Umbilical cord (tissue), 2 donors: ENCODE data around the gene KLHDC3. TPM values are rescaled to one million over a fixed set of nuclear protein-coding genes. Genes with fewer than 3 reads are reported as not detected.
"Not testable (repeated sequence)": the region's sequence is repeated elsewhere in the genome, so short reads cannot be mapped to it uniquely, and the experiment has no call there.

Experiments
- DNase-seq: peaks from one replicate; pipeline ENCODE4 v3.0.0-alpha.2; 2015; ENCODE audit warnings: low spot score
- total RNA-seq: library from RNA; depleted of rRNA; stranded (reverse); fragments of >200 nt; gene quantifications from one replicate; pipeline ENCODE4 v1.2.3, GENCODE V29; 2014; ENCODE audit warnings: low replicate concordance; ENCODE audit not compliant: insufficient read depth

The KLHDC3 gene
- total RNA-seq, 1 donor from 2014 or later = 135 TPM

DNA sequence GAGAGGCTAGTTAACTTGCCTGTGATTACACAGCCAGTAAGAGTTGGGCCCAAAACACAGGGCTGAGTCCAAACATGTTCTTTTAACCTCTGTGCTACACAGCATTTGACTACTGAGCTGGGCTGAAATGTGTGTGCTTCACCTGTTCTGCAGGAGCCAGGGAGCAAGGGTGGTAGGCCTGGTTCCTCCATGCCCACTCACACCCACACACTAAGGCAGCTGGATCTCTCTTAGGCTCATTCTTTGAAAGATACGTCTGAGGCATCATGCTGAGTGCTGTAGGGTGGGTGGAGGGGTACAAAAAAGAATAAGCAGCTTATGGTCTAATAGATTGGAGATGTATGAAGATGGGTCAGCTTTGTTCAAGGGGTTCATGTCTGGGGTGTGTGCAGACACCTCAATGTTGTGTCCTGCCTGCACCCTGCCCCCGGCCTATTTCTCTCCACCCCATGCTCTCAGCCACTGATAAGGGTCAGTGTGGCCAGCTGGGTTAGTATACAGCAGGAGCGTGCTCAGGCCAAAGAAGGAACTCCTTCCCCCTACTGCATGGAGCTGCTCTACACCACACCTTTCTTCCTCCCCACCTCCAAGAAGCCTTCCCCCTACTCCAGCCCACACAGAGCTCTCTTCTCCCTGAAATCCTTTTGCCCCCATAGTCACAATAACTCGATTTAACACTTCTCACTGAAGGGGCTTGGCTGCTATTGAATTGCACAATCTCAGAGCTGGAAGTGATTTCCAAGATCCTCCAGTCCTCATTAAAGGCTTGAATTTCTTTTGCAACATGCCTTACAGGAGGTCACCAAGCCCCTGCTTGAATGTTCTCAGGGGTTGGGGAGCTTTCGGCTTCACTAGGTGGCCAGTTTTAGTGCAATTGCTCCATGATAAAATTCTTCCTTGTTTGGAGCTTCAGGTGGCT lies 26.3 kb upstream of the KLHDC3 start:
- no peak for DNase-seq

DNA sequence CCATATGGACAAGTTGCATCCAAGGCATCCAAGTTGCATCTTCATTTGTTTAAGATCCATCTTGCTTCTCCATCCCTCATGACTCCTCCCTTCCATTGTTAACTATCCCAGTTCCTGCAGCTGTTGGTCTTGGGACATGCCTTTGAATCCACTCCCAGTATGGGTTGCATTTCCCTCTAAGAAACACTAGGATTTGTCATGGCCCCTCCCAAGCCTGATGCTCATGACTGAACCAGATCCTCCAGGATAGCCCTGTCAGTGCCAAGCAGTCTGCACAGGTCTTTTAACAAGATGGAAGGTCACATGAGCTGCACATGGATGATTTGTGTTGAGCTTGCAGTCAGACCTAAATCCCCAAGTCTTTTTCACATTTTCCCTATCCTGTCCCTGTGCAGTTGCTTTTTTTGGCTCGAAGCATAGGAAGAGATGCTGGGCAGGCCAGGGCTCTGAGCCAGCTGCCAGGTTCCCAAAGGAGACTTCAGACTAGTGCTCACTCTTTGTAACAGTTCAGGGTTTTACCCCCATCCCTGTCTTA lies 25.5 kb upstream of the KLHDC3 start:
- DNase-seq = no peak

GRCh38 chr6:42989923-42990322 lies 24.1 kb upstream of the KLHDC3 start:
- DNase-seq = no peak

- no peak for DNase-seq
These were observed 20.6 kb upstream of the KLHDC3 start for GRCh38 chr6:42993445-42993844.

GRCh38 chr6:42996513-42996912 lies 17.5 kb upstream of the KLHDC3 start:
- no peak for DNase-seq

- DNase-seq = not testable (repeated sequence)
These were observed 15.8 kb upstream of the KLHDC3 start for GRCh38 chr6:42998205-42998604.

- no peak for DNase-seq
These were observed 12.2 kb upstream of the KLHDC3 start for GRCh38 chr6:43001843-43002242.

GRCh38 chr6:43005844-43006243 lies 8.2 kb upstream of the KLHDC3 start:
- no peak for DNase-seq

- no peak for DNase-seq
These were observed 7.8 kb upstream of the KLHDC3 start for GRCh38 chr6:43006251-43006650.

DNA sequence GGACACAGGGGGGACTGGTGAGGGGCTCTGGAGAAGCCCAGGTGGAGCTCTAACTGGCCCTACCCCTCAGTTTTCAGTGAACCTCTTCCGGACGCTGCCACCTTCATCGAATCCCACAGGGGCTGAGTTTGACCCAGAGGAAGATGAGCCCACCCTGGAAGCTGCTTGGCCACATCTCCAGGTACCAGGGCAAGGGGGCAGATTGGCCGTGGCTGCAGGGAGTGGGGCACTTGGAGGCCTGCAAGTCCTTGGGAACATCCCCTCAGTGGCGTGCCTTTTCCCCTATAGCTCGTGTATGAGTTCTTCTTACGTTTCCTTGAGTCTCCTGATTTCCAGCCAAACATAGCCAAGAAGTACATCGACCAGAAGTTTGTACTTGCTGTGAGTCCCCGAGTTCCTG lies 6.9 kb upstream of the KLHDC3 start:
- DNase-seq = no peak

GRCh38 chr6:43009124-43009523 lies 4.9 kb upstream of the KLHDC3 start:
- peak; percentile 35 for DNase-seq

GRCh38 chr6:43011207-43011606 lies 2.8 kb upstream of the KLHDC3 start:
- no peak for DNase-seq

DNA sequence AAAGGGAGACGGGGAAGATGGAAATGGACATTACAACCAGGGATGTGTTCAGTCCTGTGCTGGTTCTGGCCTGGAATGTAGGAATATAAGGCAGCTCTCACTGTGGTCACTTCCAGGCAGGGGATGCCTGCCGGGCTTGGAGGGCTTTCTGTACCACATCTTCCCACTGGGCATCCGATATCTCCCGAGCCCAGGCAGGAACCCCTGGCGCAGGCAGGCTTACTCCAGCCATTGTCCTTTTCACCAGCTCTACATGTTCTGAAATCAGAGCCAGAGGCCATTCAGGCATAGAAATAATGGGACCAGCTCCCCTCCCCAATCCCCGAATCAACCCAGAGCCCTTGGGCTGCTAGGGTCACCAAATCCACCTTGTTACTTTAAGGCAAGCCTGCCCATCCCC lies 1.7 kb upstream of the KLHDC3 start:
- DNase-seq = no peak

DNA sequence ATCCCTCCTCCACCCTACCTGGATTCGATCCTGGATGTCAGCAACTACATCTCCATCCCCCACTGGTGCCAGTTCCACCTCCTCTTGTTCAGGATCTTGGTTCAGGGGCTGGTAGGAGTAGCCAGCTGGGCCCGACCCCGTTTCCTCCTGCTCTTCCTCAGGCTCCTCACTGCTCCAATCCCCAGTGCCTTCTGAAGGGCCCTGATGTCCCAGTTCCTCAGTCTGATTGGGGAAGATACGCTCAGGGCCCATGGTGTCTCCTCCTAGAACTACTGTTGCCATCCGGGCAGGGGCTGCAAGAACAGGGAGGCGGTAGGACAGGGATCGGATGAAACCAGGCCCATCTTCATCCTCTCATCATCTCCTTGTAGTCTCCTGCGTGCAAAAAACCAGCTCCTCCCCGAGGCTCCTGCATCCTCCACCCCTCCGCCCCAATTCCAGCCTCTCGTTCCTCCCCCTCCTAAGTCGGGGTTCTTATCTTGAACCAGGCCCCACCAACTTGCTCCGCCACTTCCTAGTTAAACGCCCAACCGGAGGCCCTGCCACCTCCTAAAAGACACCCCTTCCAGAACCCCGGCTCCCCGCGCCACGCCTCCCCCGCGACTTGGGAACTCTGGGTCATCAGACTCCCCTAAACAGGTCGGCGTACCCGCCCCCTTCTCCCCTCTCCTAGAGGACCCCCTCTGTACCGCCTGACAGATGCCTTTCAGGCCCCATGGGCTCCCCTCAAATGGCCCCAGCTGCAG lies 779 bp upstream of the KLHDC3 start:
- DNase-seq = peak; percentile 85

- DNase-seq = peak; percentile 56
These were observed 423 bp downstream of the KLHDC3 start for GRCh38 chr6:43014434-43014909.

- DNase-seq = no peak
These were observed 2.3 kb downstream of the KLHDC3 start for GRCh38 chr6:43016176-43016942.

DNA sequence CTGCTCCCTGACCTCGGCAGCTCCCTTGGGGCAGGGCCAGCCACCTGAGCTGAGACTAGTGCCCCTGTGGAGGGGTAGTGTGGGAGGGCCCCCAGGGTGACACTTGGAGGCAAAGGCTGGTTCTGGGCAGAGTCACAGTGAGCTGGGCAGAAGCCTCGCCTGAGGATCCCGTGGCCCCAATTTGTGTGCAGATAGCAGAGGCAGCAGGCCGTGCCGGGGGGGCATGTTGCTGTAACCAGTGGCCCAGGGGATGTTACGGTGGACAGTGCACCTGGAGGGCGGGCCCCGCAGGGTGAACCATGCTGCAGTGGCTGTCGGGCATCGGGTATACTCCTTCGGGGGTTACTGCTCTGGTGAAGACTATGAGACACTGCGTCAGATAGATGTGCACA lies 2.9 kb downstream of the KLHDC3 start:
- DNase-seq = no peak

DNA sequence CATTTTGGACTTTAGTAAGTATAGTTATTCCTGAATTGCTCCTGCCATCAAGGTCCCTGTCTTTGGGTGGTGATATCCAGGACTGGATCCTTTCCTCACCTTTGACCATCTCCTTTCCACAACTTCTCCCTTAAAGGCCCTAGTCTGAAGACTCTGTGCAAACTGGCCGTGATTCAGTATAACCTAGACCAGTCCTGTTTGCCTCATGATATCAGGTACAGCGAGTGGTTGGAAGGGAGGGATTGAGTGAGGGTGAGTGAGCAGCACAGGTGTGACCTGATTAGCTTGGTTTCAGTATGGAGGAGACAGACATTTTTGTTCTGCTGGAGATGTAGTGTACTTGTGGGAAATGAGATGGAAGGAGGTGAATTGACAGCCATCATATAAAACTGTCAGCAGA lies 5.1 kb downstream of the KLHDC3 start:
- no peak for DNase-seq

GRCh38 chr6:43020052-43020705 lies 6.1 kb downstream of the KLHDC3 start:
- no peak for DNase-seq

DNA sequence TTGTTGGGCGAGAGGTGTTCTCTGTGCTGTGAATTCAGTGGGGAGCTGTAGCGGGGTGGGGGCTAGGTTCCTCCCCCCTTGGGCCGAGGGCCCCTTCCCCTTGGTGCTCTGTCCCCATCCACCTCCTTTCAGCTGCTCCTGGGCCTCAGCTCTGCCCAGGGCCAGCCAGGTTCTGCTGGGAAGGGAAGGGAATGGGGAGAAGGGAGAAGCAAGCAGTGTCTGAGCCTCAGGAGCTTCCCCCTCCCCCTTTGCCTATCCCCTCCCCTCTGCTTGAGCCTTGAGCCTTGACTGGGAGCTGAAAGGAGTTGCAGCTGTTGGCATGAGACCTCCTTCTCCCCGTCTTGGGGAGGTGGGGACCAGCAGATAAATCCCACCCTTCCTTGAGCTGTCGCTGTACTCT lies 6.8 kb downstream of the KLHDC3 start:
- DNase-seq = peak; percentile 55
